Measurements from ENCODE around the gene LANCL2. TPM values are rescaled to one million over a fixed set of nuclear protein-coding genes. Genes with fewer than 3 reads are reported as not detected.

LANCL2 gene
- total RNA-seq, 4 donors from 2014 or later = 16.9 to 59.3 (median 34.5) TPM

GRCh38 chr7:55441002-55441401 lies 75.9 kb downstream of the LANCL2 start:
- no peaks in the 10 kb centered on the region for H3K36me3 ChIP-seq
- TF ChIP-seq POLR2A (IDR thresholded peaks at IDR 0.05) (no peak), CTCF (IDR thresholded peaks at IDR 0.05) (no peak)
- no peaks in the 10 kb centered on the region for H3K9me3 ChIP-seq
- no peaks in the 10 kb centered on the region for H3K27me3 ChIP-seq
- DNase-seq = no peak
- no peaks in the 10 kb centered on the region for H3K4me1 ChIP-seq
- no peak overlapping the region for H3K27ac ChIP-seq
- no peak overlapping the region for H3K4me3 ChIP-seq

GRCh38 chr7:55441774-55442522 lies 76.8 kb downstream of the LANCL2 start:
- no peak for DNase-seq

GRCh38 chr7:55444786-55445185 lies 79.6 kb downstream of the LANCL2 start:
- H3K4me1 ChIP-seq = no peaks in the 10 kb centered on the region
- DNase-seq = no peak
- H3K27me3 ChIP-seq = no peaks in the 10 kb centered on the region
- no peaks in the 10 kb centered on the region for H3K9me3 ChIP-seq
- no peak overlapping the region for H3K4me3 ChIP-seq
- TF ChIP-seq POLR2A (IDR thresholded peaks at IDR 0.05) (no peak), CTCF (IDR thresholded peaks at IDR 0.05) (no peak)
- no peak overlapping the region for H3K27ac ChIP-seq
- H3K36me3 ChIP-seq = no peaks in the 10 kb centered on the region

More at GRCh38 chr7:55441774-55442522, 76.8 kb downstream of the LANCL2 start:
- Histone ChIP-seq H3K9me3 (no peaks in the 10 kb centered on the region), H3K27me3 (no peaks in the 10 kb centered on the region), H3K27ac (no peak overlapping the region), H3K4me1 (no peaks in the 10 kb centered on the region), H3K4me3 (no peak overlapping the region), H3K36me3 (no peaks in the 10 kb centered on the region)
- TF ChIP-seq POLR2A (IDR thresholded peaks at IDR 0.05) (no peak), CTCF (IDR thresholded peaks at IDR 0.05) (no peak)

- H3K27me3 ChIP-seq = no peaks in the 10 kb centered on the region
- TF ChIP-seq POLR2A (IDR thresholded peaks at IDR 0.05) = no peak
- TF ChIP-seq CTCF (IDR thresholded peaks at IDR 0.05) = no peak
- H3K4me3 ChIP-seq = no peak overlapping the region
- no peaks in the 10 kb centered on the region for H3K36me3 ChIP-seq
- no peak for DNase-seq
- H3K4me1 ChIP-seq = no peaks in the 10 kb centered on the region
- H3K9me3 ChIP-seq = no peaks in the 10 kb centered on the region
- H3K27ac ChIP-seq = no peak overlapping the region
These were observed 83.4 kb downstream of the LANCL2 start for GRCh38 chr7:55448526-55448925.

GRCh38 chr7:55449205-55449991 lies 84.3 kb downstream of the LANCL2 start:
- Histone ChIP-seq H3K4me3 (no peak overlapping the region), H3K4me1 (no peaks in the 10 kb centered on the region)
- DNase-seq = no peak

More at GRCh38 chr7:55449205-55449991, 84.3 kb downstream of the LANCL2 start:
- Histone ChIP-seq H3K9me3 (no peaks in the 10 kb centered on the region), H3K27ac (no peak overlapping the region), H3K36me3 (no peaks in the 10 kb centered on the region), H3K27me3 (no peaks in the 10 kb centered on the region)
- TF ChIP-seq POLR2A (IDR thresholded peaks at IDR 0.05) (no peak), CTCF (IDR thresholded peaks at IDR 0.05) (no peak)
